SIG-M5 treated with dmso at 0.1 percent for 504 hours (cell line): Measurements from ENCODE around the gene P4HA3.

Experiments used
- DNase-seq: peaks from one replicate; lab custom pipeline; 2025; ENCODE audit not compliant: unreplicated experiment; lab: John Stamatoyannopoulos, UW

P4HA3 gene

DNA sequence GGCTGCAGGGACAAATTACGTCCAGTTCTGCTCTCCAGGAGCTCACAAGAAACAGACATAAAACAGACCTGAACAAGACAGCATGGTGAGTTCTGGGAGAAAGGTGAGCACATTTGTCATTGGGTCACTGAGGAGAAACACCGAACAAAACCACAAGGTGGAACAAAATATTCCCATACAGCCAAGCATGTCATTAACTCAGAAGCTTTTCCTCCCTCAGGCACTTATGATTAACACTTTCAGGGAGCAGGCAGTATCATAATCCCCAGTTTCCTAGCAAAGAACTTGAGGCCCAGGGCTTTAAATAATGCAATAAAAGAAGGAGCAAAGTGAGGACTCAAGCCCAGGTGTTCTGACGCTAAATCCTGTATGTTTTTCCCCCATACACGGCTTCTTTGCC is 43.0 kb downstream of the P4HA3 start:
- no peak for DNase-seq

DNA sequence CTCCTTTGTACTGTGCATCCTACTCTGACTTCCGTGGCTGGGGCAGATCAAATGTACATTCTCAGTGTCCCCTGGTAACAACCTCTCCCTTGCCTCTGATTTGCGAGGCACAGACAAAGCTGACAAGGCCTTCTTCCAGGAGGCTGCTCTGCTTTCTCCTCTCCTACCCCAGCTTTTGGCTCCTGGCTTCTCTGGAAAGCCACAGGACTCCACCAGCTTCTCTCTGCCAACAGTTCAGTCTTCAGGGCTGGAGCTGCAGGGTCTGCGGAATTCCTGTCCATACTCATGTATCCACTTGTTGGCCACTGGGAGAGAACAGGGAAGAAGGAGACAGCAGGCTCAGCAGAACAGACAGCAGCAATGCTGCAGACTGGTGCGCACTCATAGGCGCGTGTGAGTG is 44.4 kb downstream of the P4HA3 start:
- no peak for DNase-seq

DNA sequence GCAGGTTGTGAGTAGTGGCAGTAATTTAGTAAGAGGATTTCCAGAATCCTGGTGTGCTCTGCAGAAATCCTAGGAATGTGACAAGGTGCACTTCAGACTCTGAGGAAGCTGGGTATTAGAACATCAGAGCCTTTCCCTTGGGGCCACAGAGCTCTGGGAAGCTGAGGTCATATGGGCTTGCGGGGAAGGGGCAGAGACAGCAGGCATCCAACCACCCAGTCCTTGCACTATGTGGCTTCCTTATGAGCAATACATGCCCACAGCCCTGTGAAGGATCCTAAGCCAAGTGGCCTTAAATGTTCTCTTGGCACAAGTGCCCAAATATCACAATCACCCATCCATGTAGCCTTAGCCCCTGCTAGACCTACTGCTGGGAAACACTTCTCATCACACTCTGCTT is 46.2 kb downstream of the P4HA3 start:
- no peak for DNase-seq

DNA sequence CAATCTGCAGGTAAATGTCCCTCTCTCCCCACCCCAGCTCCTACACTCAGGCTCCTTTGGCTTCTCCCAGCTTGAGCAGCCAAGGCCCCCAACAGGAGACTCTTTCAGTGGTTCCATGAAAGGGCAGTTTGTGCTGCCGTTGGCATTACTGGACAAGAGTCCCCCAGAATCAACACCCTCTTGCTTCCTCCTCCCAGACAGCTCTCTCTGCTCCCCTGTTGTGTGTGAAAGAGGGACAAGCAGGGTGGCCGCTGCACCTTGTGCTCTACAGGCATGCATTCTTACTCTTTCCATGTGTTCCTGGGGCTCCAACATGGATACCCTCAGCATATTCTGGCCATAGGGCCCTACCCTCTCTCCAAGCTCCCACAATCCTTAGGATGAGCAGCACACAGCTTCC is 48.7 kb downstream of the P4HA3 start:
- DNase-seq, result no peak

DNA sequence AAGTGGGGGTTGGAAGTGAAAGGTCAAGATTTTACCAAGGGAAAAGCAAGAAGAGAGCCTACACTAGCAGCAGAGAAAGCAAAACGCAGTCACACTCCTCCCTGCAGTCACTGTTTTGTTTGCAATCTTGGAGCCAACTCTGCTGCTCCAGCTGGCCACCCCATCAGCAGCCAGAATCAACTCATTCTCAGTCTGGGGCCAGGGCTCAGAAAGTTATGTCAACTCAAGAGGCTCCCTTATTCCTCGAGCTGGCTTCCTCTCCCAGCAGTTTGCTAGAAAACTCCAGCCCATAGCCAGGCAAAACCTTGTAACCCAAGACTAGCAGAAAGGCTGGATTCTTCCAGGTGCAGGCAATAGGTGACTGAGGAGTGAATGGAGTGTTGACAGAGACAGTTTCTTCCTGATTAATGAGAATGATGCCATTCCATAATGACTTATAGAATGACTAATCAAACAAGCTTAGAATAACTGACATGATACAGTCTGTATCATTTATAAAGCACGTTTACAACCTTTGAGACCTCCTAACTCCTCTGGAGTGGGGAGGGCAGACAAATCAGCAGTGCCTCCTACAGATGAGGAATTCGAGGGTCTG is 53.4 kb downstream of the P4HA3 start:
- no peak for DNase-seq

DNA sequence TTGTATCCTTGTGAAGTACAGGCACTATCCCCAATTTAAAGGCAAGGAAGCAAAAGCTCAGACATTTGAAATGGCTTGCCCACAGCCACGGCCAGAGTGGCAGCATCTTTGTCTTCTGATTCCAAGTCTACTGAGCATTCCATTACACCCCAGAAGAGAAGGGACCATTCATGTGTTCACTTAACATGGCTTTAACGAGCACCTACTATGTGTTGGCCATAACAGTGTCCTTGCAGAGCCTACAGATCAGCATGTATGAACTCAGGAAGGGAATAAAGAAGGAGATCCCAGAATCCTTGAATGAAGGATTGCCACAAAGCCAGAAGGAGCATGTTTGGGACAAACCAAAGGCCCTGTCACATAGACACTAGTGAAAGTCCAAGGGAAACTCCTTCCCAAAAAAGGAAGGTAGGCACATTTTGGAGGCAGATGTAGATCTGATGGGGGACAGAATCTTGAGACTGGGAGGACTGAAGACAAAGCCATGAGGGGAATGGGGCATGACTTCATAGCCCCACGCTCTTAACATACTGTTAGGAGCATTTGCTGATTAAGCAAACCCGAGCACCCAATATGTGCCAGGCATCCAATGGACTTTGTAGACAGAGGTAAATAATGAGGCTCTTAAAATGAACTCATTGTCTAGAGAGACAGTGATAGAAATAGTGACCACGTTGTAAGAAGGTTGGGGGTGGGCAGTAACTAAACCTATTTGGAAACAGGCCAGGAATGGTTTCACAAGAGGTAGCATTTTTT is 54.9 kb downstream of the P4HA3 start:
- no peak for DNase-seq

DNA sequence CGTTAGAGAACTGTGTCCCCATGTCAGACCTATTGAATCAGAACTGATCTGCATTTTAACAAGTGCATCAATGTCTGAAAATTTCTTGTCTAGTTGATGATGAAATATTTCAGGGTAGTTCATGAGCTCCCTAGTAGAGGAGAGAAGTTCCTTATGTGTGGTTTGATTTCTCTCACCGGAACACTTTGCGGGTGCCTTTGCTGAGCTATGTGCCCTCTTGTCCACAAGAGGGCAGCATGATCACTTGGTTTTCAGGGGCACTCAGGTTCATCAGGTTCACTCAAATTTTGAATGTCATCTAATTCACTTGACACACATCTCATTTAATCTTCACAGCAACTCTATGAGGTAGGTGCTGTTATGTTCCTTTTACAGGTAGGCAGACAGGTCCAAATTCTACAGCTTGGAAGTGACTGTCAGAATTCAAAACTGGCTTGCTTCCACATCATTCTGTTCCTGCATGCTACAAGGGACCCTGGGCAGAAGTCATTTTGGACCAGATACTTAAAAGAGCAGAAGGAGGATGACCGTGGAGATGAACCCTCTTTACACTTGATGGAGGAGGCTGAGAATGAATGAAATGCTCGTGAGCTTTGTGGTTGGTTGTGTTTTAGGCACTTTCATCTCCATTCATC is 55.6 kb downstream of the P4HA3 start:
- peak; percentile 76 for DNase-seq

DNA sequence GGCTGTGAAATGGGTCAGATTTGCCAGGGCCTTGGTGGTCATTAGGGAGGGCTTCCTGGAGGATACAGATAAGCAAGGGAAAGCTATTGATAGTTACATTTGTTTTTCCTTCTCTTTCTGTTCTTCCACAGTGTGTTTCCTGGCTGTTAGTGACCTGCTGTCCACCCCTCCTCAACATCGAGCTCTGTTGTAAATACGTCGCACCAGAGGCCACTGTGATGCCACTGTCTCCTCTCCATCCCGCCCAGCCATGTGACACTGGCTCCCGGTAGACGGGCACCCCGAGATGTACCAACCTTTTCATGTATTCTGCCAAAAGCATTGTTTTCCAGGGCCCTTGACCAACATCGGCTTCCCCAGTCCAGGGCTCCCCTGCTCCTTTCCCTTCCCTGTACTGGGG is 58.1 kb downstream of the P4HA3 start:
- DNase-seq, result no peak

DNA sequence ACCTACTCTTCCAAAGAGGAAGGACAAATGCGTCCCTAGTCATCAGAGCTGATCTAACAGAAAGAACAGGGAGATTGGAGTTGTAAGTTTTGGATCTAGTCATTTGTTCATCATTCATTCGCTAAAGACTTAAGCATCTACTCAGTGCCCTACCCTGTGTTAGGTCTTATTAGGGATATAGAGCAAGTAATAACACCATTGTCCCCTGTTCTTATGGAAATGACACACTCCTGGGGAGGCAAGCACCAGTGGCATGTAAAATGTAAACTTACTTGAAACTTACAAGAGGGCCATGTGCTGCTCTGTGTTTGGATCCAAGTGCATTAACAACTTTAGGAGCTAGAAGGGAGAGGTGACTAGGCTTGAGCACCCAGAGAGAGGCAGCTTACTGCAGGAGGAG is 61.9 kb downstream of the P4HA3 start:
- no peak for DNase-seq

DNA sequence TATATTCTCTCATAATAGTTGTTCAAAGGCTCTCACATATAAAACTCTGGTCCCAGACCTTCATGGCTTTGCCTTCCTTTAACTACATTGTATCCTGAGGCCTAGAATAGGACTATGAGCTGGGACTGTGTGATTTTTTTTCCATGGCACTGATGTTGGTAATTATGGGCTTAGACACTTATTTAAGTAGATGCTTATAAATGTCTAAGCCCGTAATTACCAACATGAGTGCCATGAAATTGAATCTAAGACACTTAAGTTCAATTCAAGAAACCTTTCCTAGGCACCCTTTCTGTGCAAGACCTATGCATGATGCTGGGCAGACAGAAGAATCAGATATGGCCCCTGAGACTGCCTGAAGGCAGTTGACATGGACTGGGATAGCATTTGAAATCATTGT is 63.0 kb downstream of the P4HA3 start:
- no peak for DNase-seq

DNA sequence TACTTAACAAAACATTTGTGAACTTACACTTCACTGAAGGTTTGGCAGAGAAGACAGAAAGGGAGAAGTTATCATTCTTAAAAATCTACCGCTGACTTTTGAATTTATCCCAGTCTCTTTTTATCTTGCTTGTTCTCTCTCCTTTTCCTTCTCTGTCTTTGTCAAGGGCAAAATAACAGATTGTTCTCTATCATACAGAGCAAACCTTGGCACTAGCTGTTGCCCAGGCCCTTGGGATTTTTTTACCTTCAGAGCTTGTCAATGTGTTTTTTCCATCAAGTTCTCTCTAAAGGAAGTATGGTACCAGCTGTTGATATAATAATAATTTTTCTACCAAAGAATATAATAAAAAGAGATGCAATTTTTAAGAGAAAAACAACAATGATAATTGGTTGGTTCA is 73.2 kb downstream of the P4HA3 start:
- no peak for DNase-seq

DNA sequence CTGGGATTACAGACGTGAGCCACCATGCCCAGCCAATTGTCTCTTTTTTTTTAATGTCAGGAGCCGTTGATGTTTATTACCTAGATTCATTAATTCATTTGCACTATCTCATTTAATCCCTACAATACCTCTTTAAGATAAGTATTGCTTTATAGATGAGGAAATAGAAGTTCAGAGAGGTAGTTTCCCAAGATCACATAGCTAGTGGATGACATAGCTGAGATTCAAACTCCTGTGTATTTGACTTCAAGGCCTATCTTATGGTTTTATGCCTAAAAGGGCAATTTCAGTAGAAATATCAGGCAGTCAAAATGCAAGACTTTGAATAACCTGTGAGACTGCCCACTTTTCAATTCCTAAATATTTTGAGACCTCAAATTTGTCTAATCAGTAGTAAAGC is 73.9 kb downstream of the P4HA3 start:
- DNase-seq, result no peak

DNA sequence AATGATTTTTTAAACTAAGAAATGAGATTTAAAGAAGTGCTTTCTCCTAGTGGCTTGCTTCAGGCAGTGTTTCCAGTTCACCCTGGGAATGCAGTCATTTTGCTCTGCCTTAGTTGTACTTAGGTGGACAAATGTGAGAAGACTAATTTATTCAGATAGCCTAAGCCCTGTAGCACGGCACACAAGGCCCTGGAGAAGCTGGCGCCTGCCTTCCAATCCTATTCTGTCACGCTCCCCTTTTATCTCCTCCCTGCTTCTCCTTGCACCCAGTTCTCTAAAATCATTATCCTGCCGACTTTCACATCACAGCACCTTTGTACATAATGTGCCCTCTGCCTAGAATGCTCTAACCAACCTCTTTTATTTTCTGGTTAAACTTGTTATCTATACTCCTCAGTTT is 76.3 kb downstream of the P4HA3 start:
- DNase-seq, result no peak

DNA sequence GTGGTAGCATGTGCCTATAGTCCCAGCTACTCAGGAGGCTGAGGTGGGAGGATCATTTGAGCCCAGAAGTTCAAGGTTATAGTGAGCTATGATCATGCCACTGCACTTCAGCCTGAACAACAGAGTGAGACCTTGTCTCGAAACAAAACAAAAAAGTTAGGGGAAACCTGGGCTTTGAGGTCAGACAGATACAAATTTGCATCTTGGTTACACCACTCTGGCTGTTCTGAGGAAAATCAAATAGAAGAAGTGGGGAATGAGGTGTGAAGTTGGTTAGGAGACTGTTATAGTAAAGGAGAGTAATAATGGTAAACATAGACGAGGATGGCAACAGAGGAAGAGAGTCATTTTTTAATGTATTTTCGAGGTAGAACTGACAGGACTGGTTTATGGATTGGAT is 77.8 kb downstream of the P4HA3 start:
- no peak for DNase-seq

DNA sequence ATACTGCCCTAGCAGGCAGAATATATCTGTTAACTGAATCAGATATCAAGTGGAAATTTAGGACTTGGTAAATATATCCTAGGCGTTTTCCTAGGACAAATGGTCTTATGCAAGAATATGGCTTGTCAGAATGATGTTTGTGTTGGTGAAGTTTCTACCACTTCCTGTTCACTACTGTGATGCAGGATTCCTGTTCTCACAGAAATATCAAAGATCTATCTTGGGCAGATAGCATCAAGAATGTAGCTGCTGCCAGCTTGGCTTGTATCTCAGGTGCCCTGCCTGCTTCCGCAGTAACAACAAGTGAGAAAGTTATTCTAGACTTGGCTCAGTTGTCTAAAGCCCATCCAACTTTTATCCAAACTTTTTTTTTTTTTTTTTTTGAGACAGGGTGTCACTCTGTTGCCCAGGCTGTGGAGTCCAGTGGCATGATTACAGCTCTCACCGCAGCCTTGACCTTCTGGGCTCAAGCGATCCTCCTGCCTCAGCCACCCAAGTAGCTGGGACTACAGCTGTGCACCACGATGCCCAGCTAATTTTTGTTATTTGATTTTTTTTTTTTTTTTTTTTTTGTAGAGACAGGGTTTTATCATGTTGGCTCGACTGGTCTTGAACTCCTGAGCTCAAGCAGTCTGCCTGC is 79.0 kb downstream of the P4HA3 start:
- DNase-seq, result no peak

DNA sequence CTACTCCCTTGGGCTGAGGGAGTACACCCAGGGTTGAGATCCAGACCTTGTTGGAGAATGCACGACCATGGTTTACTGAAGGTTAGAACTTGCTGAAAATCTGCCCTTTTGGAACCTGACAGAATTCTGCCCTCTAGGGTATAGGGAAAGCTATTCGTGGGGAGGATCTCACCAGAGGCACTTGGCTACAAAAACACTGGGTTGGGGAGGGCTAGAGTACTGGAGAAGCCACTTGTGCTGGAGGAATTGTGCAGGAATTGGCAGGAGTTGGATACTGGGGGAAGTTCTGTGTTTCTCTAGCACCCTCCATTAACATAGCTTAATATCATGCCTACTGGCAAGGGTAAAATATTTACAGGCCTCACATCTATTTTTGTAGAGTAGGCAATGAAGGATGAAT is 84.5 kb downstream of the P4HA3 start:
- DNase-seq, result no peak

DNA sequence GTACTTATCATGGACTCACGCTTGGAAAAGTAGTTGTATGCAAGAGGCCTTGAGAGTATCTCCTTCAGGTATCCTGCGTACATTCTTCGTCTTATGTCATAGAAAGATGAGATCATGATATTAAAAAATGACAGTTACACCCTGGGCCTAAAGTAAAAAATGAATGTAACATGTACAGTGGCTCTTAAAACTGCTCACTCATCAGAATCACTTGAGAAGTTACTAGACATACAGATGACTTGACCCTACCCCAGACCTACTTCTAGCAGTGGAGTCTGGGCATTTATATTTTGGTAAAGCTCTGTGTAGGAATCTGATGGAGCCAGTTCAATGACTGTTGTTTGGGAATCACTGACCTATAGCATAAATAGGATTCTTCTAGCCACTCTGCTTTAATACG is 85.9 kb downstream of the P4HA3 start:
- no peak for DNase-seq

DNA sequence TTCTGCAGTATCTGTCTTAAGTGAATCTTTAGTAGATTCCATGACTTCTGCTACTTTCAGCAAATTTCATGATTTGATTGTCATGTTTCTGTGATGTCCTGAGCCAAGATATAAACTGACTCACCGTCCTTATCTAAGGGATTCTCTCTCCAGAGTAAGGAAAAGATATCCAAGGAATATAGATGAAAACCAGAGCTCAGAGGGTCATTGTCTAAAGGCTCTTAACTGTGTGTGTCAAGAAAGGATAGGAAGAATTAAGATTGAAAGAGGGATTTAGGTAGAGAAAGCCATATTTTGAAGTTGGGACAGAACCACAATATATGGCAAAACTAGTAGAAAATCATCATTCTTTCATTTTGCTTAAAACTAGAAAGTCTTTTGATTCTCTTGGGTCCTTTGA is 89.6 kb downstream of the P4HA3 start:
- DNase-seq, result no peak

DNA sequence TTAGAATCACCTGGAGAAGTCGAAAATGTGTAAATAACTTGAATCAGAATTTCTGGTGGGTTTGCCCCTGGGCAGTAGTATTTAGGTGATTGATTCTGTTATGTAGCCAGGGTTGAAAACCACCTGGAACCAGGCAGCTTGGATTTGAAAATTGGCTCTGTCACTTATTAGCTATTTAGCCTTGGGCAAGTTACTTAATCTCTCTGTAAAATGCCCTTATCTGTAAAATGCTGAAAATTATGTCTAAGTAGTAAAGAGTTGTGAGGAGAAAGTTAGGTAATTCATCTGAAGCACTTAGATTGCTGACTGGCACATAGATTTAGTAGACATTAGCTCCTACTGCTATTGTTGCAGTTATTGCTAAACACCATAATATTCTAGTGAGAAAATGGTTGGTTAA is 91.1 kb downstream of the P4HA3 start:
- no peak for DNase-seq
